ENCODE results near the gene CSKMT.
"Not testable (repeated sequence)": the region's sequence is repeated elsewhere in the genome, so short reads cannot be mapped to it uniquely, and the experiment has no call there.

The CSKMT gene

GRCh38 chr11:62656796-62657429 is 8.2 kb upstream of the CSKMT start:
- no peak for DNase-seq

- DNase-seq = peak; percentile 60
These were observed 572 bp upstream of the CSKMT start for GRCh38 chr11:62664405-62665074.

- DNase-seq = peak; percentile 65
These were observed 617 bp downstream of the CSKMT start for GRCh38 chr11:62665599-62666258.

GRCh38 chr11:62666259-62666926 is 1.3 kb downstream of the CSKMT start:
- DNase-seq = no peak

GRCh38 chr11:62667460-62667859 is 2.3 kb downstream of the CSKMT start:
- no peak for DNase-seq

- no peak for DNase-seq
These were observed 4.5 kb downstream of the CSKMT start for GRCh38 chr11:62669420-62670161.

- DNase-seq = no peak
These were observed 6.1 kb downstream of the CSKMT start for GRCh38 chr11:62671236-62671607.

- DNase-seq = peak; percentile 75
These were observed 6.7 kb downstream of the CSKMT start, which contains the start of the genes LBHD1 and UQCC3 for GRCh38 chr11:62671608-62672389. TSS of gene LBHD1 (minus strand) at chr11:62672267. CDS start at chr11:62670031, 2,236 bp downstream. TSS of gene UQCC3 (plus strand) at chr11:62671673. CDS start at chr11:62671746, 73 bp downstream.

- no peak for DNase-seq
These were observed 8.0 kb downstream of the CSKMT start for GRCh38 chr11:62673196-62673525.

- not testable (repeated sequence) for DNase-seq
These were observed 10.3 kb downstream of the CSKMT start for GRCh38 chr11:62675415-62675814.

- DNase-seq = no peak
These were observed 11.6 kb downstream of the CSKMT start for GRCh38 chr11:62676698-62677097.

GRCh38 chr11:62677156-62677555 is 12.0 kb downstream of the CSKMT start:
- DNase-seq = no peak

- no peak for DNase-seq
These were observed 12.6 kb downstream of the CSKMT start for GRCh38 chr11:62677714-62678113.

GRCh38 chr11:62678433-62678769 is 13.3 kb downstream of the CSKMT start:
- DNase-seq = no peak

- peak; percentile 85 for DNase-seq
These were observed 13.9 kb downstream of the CSKMT start, which contains the start of gene UBXN1 for GRCh38 chr11:62678770-62679696. TSS of gene UBXN1 (minus strand) at chr11:62679073. CDS start at chr11:62678923, 150 bp downstream.

- DNase-seq = peak; percentile 47
These were observed 15.7 kb downstream of the CSKMT start for GRCh38 chr11:62680825-62681240.

- no peak for DNase-seq
These were observed 17.4 kb downstream of the CSKMT start for GRCh38 chr11:62682518-62682917.

GRCh38 chr11:62687508-62688396 is 22.6 kb downstream of the CSKMT start:
- DNase-seq = no peak

GRCh38 chr11:62688491-62688890 is 23.4 kb downstream of the CSKMT start:
- no peak for DNase-seq
